Thymus (tissue), 11 donors: ENCODE data around the gene CSTF1. TPM values are rescaled to one million over a fixed set of nuclear protein-coding genes. Genes with fewer than 3 reads are reported as not detected.
A peak's percentile ranks its signal among the peaks of the same experiment; 100 is the strongest.

Experiments used
- DNase-seq, 9 donors: peaks; one replicate each; pipeline ENCODE4 v3.0.0-alpha.2; 2013; ENCODE audit warnings: low spot score in 9 of 9, low read depth in 6 of 9, missing footprints in 1 of 9
- H3K27ac ChIP-seq, 2 donors: one replicate each; pipeline ENCODE4 v1.5.1; 2013; ENCODE audit warnings: control low read depth in 1 of 2, low read depth in 1 of 2, low read length in 1 of 2, mild to moderate bottlenecking in 1 of 2, moderate library complexity in 1 of 2
- H3K27me3 ChIP-seq, 2 donors: one replicate each; pipeline ENCODE4 v1.5.1; 2013; ENCODE audit warnings: low read length in 1 of 2; ENCODE audit not compliant: control insufficient read depth in 2 of 2, insufficient read depth in 1 of 2
- H3K36me3 ChIP-seq, 2 donors: one replicate each; pipeline ENCODE4 v1.5.1; 2013; ENCODE audit warnings: low read length in 1 of 2, mild to moderate bottlenecking in 1 of 2, moderate library complexity in 1 of 2; ENCODE audit not compliant: control insufficient read depth in 2 of 2, insufficient read depth in 2 of 2
- H3K4me1 ChIP-seq, 2 donors: one replicate each; pipeline ENCODE4 v1.5.1; 2013; ENCODE audit warnings: low read length in 2 of 2; ENCODE audit not compliant: control insufficient read depth in 2 of 2, insufficient read depth in 2 of 2
- H3K4me3 ChIP-seq, 2 donors: one replicate each; pipeline ENCODE4 v1.5.1; 2013; ENCODE audit warnings: low read length in 2 of 2, control low read depth in 1 of 2, mild to moderate bottlenecking in 1 of 2
- H3K9me3 ChIP-seq, 2 donors: one replicate each; pipeline ENCODE4 v1.5.1; 2013; ENCODE audit warnings: low read length in 1 of 2, mild to moderate bottlenecking in 1 of 2; ENCODE audit not compliant: control insufficient read depth in 2 of 2, insufficient read depth in 1 of 2
- WGBS: extraction: QIAGEN DNeasy Blood & Tissue Kit; methylation state at CpG from one replicate; pipeline ENCODE4 v1.1.7; 2013; 5-methylcytosine and 5-hydroxymethylcytosine counted together
- polyA plus RNA-seq: library from polyadenylated mRNA; stranded (reverse); fragments of 200-250 nt; gene quantifications from one replicate; pipeline ENCODE4 v1.2.3, GENCODE V29; 2013
- total RNA-seq: library from RNA; stranded (reverse); fragments of 120-200 nt; gene quantifications from one replicate; pipeline ENCODE4 v1.2.4, GENCODE V29; 2013
- donor health status: healthy.

The CSTF1 gene
- total and polyA plus RNA-seq, 2 donors, result 16.0 to 35.0 TPM

DNA sequence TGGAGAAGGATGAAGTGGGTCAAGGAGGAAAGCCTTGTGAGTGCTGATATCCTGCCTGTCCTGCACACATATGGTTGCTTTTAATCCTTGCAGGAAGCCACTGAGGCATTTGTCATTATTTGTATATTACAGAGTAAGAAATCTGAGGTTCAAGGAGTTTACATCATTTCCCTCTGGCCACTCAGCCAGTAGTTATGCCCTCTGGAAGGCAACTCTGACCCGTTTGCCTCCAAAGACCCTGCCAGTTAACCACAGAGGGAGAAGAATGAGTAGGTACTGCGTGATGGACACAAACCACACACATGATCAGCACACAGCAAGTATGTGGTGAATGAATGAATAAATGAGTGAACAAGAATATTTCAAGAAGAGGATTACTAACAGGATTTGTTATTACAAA, 41.6 kb upstream of the CSTF1 start:
- no peak overlapping the region for H3K27ac ChIP-seq
- no peaks in the 10 kb centered on the region for H3K4me1 ChIP-seq
- DNase-seq, result no peak
- 68% methylated on average over 2 of the region's 2 CpGs for WGBS
- H3K36me3 ChIP-seq, result no peaks in the 10 kb centered on the region
- H3K27me3 ChIP-seq, result peaks cover 6 to 29% of the 10 kb centered on the region in 2 donors
- H3K9me3 ChIP-seq, result no peaks in the 10 kb centered on the region
- no peak overlapping the region for H3K4me3 ChIP-seq

DNA sequence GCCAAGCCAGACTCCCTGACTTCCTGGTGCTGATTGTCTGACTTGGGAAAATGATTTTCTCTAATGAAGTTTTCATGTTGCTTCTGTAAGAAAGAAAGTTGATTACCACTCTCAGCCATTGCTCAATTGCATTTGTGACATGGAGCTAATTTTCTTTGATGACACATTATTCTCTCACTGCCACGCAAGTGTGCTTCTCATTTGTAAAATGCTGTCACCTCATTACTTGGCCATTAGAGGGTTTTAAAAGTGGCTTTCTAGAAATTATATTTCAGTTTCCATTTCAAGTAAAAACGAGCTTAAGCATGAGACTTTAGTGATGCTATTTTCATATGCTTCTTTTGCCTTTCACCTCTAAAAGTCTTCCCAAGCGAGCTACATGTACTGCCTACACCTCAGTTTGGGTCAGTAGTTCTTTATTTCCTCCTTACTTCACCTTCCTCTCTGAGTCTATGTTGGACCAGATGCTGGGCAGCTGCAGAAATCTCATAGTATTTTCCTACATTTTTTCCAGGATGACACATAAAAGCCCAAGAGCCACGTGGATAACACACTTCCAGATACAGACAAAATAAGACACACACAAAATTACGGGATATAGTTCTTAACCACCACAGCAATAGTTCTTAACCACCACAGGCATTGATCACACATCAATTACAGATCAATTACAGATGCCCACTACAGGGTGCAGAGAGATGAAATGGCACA, 39.9 kb upstream of the CSTF1 start:
- H3K9me3 ChIP-seq, result no peaks in the 10 kb centered on the region
- no peak for DNase-seq
- H3K4me3 ChIP-seq, result no peak overlapping the region
- H3K27ac ChIP-seq, result no peak overlapping the region
- H3K36me3 ChIP-seq, result no peaks in the 10 kb centered on the region
- H3K27me3 ChIP-seq, result peaks cover 6 to 16% of the 10 kb centered on the region in 2 donors
- 88% methylated on average over 5 of the region's 5 CpGs for WGBS
- no peaks in the 10 kb centered on the region for H3K4me1 ChIP-seq

DNA sequence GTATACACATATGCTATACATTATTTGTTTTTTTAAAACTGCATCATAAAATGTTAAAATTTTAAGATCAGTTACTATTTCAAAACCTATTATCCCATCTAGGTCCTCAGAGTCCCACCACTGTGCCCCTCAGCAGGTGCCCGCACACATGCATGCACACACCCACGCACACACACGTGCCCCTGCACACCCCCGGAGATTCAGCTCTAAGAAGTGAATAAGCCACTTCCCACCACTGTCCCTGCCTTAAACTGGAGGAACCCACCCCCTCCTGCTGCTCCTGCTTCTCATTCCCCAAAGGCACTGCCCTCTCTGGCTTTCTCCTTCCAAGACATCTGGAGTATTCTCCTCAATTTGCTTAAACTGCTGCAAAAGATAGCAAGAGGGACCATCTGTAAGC, 39.1 kb upstream of the CSTF1 start:
- Histone ChIP-seq H3K27me3 (peaks cover 4 to 13% of the 10 kb centered on the region in 2 donors), H3K27ac (no peak overlapping the region), H3K9me3 (no peaks in the 10 kb centered on the region), H3K4me1 (peaks cover 0 to 2% of the 10 kb centered on the region in 2 donors), H3K36me3 (no peaks in the 10 kb centered on the region), H3K4me3 (no peak overlapping the region)
- WGBS, result 95% methylated on average over 4 of the region's 4 CpGs
- no peak for DNase-seq

DNA sequence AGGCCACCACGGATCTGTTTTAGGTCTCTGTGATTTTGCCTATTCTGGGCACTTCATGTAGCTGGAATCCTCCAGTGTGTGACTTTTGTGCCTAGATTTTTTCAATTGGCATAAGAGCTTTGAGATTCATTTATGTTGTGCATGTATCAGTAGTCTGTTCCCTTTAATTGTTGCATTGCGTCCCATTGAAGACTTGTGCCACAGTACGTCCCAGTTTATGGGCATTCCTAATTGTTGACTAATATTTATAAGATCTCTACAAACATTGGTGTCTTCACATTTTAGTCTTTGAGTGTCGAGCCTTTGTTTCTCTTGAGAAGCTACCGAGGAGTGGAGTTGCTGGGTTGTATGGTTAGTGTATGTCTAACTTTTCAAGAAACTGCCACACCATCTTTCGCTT, 34.4 kb upstream of the CSTF1 start:
- Histone ChIP-seq H3K9me3 (no peaks in the 10 kb centered on the region), H3K27me3 (peaks cover 0 to 12% of the 10 kb centered on the region in 2 donors), H3K4me3 (peak overlapping the region in 1 of 2 donors; percentile 18), H3K27ac (no peak overlapping the region), H3K4me1 (peaks cover 0 to 8% of the 10 kb centered on the region in 2 donors), H3K36me3 (no peaks in the 10 kb centered on the region)
- 90% methylated on average over 6 of the region's 6 CpGs for WGBS
- no peak for DNase-seq

DNA sequence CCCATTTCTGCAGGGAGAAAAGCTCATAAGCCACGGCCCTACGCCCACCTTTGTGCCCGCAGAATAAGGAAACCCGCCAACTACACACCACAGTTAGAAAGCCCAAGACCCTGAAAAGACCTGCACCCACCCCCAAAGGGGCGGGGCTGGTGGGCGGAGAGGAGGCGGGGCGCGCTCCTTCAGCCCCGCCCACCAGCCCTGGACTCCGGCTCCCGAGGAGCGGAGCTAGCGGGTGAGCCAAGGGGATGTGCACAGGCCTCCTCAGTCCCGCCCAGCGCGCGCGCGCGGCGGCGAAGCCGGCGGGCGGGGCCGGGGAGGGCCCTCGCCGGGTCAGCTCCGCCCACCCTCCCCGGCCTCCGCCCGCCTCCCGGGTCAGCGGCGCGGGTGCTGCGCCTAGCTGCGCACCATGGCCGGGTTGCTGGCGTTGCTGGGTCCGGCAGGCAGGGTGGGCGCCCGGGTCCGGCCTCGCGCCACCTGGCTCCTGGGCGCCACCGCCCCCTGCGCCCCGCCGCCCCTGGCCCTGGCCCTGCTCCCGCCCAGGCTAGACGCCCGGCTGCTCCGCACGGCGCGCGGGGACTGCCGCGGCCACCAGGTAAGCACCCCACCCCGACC, 33.7 kb upstream of the CSTF1 start, which contains the start of gene FAM210B:
FAM210B (plus strand) TSS at position 375 of the 612 bp plus-strand sequence; CDS start at position 407, 32 bp downstream.
- Histone ChIP-seq H3K4me1 (peaks cover 0 to 8% of the 10 kb centered on the region in 2 donors), H3K27ac (peak within 1 kb of the TSS in 1 of 2 donors; percentile 46), H3K9me3 (no peaks in the 10 kb centered on the region), H3K36me3 (no peaks in the 10 kb centered on the region), H3K4me3 (peak within 1 kb of the TSS; percentile 53 to 79), H3K27me3 (peaks cover 0 to 8% of the 10 kb centered on the region in 2 donors)
- under 1% methylated on average over 63 of the region's 63 CpGs for WGBS
- peak; percentile 37 to 88 (median 74) for DNase-seq

DNA sequence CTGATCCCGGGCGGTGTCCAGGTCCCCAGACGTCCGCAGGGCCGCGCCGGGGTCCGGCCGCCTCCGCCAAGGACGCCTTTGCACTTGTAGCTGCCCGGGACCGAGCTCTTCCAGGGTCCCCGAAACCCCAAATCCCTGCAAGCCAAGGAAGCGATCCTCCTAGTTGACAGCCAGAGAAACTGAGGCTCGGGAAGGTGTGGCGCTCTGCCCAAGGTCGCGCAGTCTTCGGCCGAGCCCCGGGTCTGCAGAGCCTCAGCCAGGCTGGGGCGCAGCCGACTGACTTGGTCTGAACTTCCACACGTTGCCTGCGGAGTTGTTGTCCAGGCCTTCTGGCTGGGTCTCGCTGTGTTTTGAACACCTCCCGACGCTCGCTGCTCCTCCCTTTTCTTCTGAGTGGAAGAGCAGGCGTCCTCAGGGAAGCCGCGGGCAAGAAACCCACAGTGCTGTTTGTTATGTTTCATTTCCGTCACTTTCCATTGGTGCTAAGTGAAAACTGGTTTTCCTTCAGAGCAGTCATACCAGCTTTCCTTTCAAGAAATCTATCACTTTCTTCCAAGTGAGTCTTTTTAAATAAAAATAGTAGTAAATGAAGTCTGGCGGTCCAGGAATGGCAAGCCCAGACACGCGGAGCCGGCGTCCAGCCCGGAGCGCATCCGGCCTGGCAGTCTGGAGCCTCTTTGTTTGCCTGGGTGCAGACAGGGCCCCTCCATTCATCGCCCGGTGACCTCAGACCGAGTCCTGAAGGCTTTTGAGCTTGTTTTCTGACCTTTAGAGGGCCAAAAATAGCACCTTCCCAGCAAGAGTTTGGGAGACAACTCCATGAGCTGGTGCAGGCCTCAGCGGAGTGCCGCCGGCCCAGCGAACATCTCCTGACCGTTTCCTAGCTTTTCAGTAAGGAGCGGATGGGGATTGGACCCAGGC, 33.0 kb upstream of the CSTF1 start:
- 36% methylated on average over 51 of the region's 51 CpGs for WGBS
- H3K9me3 ChIP-seq, result no peaks in the 10 kb centered on the region
- DNase-seq, result peak in 2 of 9 donors; percentile 14 to 24
- peak overlapping the region; percentile 53 to 79 for H3K4me3 ChIP-seq
- H3K4me1 ChIP-seq, result peaks cover 0 to 8% of the 10 kb centered on the region in 2 donors
- peaks cover 0 to 8% of the 10 kb centered on the region in 2 donors for H3K27me3 ChIP-seq
- peak overlapping the region in 1 of 2 donors; percentile 46 for H3K27ac ChIP-seq
- H3K36me3 ChIP-seq, result no peaks in the 10 kb centered on the region

DNA sequence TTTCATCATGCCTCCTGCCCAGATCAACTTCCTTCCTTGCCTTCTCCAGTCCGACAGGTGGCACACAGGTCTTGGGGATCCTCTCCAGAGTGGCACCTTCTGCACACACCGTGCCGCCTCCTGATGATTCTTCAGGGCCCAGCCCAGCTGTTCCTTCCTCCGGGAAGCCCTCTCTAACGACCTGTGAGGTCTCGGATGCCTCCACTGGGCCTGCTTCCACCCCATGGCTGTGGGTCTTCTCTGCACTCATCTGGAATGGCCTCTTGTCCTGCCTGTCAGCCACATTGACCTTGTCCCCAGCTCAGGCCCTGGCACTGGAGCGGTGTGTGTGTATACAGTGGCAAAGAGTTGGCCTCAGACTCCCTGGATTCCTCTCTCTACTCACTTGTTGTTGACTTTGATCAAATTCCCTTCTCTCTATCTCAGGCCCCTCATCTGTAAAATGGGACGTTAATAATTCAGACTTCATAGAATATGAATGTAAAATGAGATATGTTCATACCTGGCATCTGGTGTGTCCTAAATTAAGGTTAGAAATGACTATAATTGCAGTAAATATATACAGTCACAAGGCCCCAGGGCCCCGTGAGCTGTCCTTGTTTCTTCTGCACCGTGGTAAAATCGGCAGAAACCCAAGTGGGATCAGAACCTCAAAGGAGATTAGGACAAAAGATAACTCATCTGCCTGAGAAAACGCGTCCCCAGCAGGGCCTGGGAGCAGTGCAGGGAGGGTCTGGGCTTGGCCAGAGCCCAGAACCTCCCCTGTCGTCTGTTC, 32.1 kb upstream of the CSTF1 start:
- H3K4me1 ChIP-seq, result peaks cover 0 to 8% of the 10 kb centered on the region in 2 donors
- DNase-seq, result no peak
- WGBS, result 95% methylated on average over 14 of the region's 14 CpGs
- no peak overlapping the region for H3K27ac ChIP-seq
- no peaks in the 10 kb centered on the region for H3K36me3 ChIP-seq
- H3K27me3 ChIP-seq, result peaks cover 0 to 8% of the 10 kb centered on the region in 2 donors
- no peak overlapping the region for H3K4me3 ChIP-seq
- no peaks in the 10 kb centered on the region for H3K9me3 ChIP-seq

DNA sequence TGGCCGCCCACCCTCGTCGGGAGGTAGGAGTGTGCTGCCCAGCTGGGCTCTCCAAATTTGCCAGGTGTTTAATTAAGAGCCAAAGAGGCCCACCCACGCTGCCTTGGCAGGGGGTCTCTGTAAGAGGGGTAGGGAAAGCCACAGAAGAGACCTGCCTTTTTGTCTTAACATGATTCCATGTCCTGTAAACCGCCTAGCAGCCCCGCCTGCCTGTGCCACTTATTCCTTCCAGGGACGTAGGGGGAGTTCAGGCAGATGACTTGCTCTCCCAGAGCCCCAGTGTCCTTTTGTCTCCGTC, 31.6 kb upstream of the CSTF1 start:
- Histone ChIP-seq H3K4me3 (no peak overlapping the region), H3K27me3 (peaks cover 0 to 8% of the 10 kb centered on the region in 2 donors), H3K4me1 (peaks cover 0 to 8% of the 10 kb centered on the region in 2 donors), H3K27ac (no peak overlapping the region), H3K36me3 (no peaks in the 10 kb centered on the region), H3K9me3 (no peaks in the 10 kb centered on the region)
- no peak for DNase-seq
- WGBS, result 97% methylated on average over 8 of the region's 8 CpGs
